Smooth muscle cell (in vitro differentiated cells): ENCODE data around the gene XIRP2. TPM values are rescaled to one million over a fixed set of nuclear protein-coding genes. Genes with fewer than 3 reads are reported as not detected.

Source experiments
- DNase-seq: peaks from one replicate; lab custom pipeline; 2025; ENCODE audit not compliant: unreplicated experiment; lab: John Stamatoyannopoulos, UW
- H2AFZ ChIP-seq: fragments of 200-600 bp; sonication (generic); 2 replicates; pipeline ENCODE4 v1.6.0; 2016; ENCODE audit warnings: antibody characterized with exemption, low read depth, mild to moderate bottlenecking
- H3F3A ChIP-seq: fragments of 200-600 bp; sonication (generic); 2 replicates; pipeline ENCODE4 v1.6.0; 2017; ENCODE audit warnings: antibody characterized with exemption, low read depth
- H3K27ac ChIP-seq: fragments of 200-600 bp; sonication (generic); 2 replicates; pipeline ENCODE4 v1.5.1; 2016; ENCODE audit warnings: low read depth, mild to moderate bottlenecking
- H3K27me3 ChIP-seq: fragments of 200-600 bp; sonication (generic); 2 replicates; pipeline ENCODE4 v1.6.1; 2016; ENCODE audit warnings: low read depth, mild to moderate bottlenecking
- H3K36me3 ChIP-seq: fragments of 200-600 bp; sonication (generic); 2 replicates; pipeline ENCODE4 v1.5.1; 2016; ENCODE audit warnings: low read depth
- H3K4me1 ChIP-seq: fragments of 200-600 bp; sonication (generic); 2 replicates; pipeline ENCODE4 v1.5.1; 2016; ENCODE audit warnings: low read depth
- H3K4me2 ChIP-seq: fragments of 200-600 bp; sonication (generic); 2 replicates; pipeline ENCODE4 v1.6.0; 2016; ENCODE audit warnings: mild to moderate bottlenecking
- H3K4me3 ChIP-seq: fragments of 200-600 bp; sonication (generic); 2 replicates; pipeline ENCODE4 v1.5.1; 2016; ENCODE audit warnings: mild to moderate bottlenecking
- H3K79me2 ChIP-seq: fragments of 200-600 bp; sonication (generic); 2 replicates; pipeline ENCODE4 v1.6.0; 2016; ENCODE audit warnings: low read depth, mild to moderate bottlenecking
- H3K9ac ChIP-seq: fragments of 200-600 bp; sonication (generic); 2 replicates; pipeline ENCODE4 v1.6.0; 2016; ENCODE audit warnings: low read depth
- H3K9me3 ChIP-seq: fragments of 200-600 bp; sonication (generic); replicated peaks from 2 replicates; pipeline ENCODE4 v1.5.1; 2016; ENCODE audit warnings: low read depth
- H4K20me1 ChIP-seq: fragments of 200-600 bp; sonication (generic); 2 replicates; pipeline ENCODE4 v1.6.0; 2016; ENCODE audit warnings: low read depth
- CTCF ChIP-seq: fragments of 200-600 bp; sonication (generic); IDR thresholded peaks from 2 replicates; pipeline ENCODE4 v1.5.1; 2017; ENCODE audit warnings: borderline replicate concordance, mild to moderate bottlenecking, antibody characterized with exemption; ENCODE audit not compliant: insufficient read depth, poor library complexity, severe bottlenecking
- WGBS: methylation state at CpG from one replicate; pipeline ENCODE4 v1.1.7; 2016; ENCODE audit warnings: low lambda C conversion rate; 5-methylcytosine and 5-hydroxymethylcytosine counted together
- polyA plus RNA-seq: library from polyadenylated mRNA; unstranded; fragments of >200 nt; fragmentation: Nextera tagmentation; extraction: Ambion mirVana; gene quantifications from 2 replicates; pipeline ENCODE4 v1.2.1, GENCODE V29; 2016
- total RNA-seq: library from RNA; depleted of rRNA; stranded (reverse); fragments of >200 nt; gene quantifications from 2 replicates; pipeline ENCODE4 v1.2.3, GENCODE V29; 2014

XIRP2 gene
- total and polyA plus RNA-seq, 2 experiments from 2014 or later = not detected

GRCh38 chr2:167200019-167200418 lies 311.7 kb downstream of the XIRP2 start:
- Histone ChIP-seq H3K27ac (no peak overlapping the region), H4K20me1 (no peaks in the 10 kb centered on the region), H3K9me3 (no peaks in the 10 kb centered on the region), H3F3A (no peaks in the 10 kb centered on the region), H3K79me2 (no peaks in the 10 kb centered on the region), H3K4me1 (no peaks in the 10 kb centered on the region), H3K9ac (no peak overlapping the region), H3K36me3 (no peaks in the 10 kb centered on the region), H2AFZ (no peak overlapping the region), H3K4me3 (no peak overlapping the region), H3K27me3 (no peaks in the 10 kb centered on the region), H3K4me2 (no peak overlapping the region)
- no peak for TF ChIP-seq CTCF
- WGBS = 96% methylated on average over 5 of the region's 5 CpGs
- DNase-seq = no peak

GRCh38 chr2:167209784-167210183 lies 321.5 kb downstream of the XIRP2 start:
- H3K9me3 ChIP-seq = no peaks in the 10 kb centered on the region
- no peaks in the 10 kb centered on the region for H4K20me1 ChIP-seq
- no peaks in the 10 kb centered on the region for H3F3A ChIP-seq
- H3K36me3 ChIP-seq = no peaks in the 10 kb centered on the region
- H3K27me3 ChIP-seq = no peaks in the 10 kb centered on the region
- no peak overlapping the region for H2AFZ ChIP-seq
- H3K4me1 ChIP-seq = no peaks in the 10 kb centered on the region
- H3K27ac ChIP-seq = no peak overlapping the region
- no peak for TF ChIP-seq CTCF
- no peaks in the 10 kb centered on the region for H3K79me2 ChIP-seq
- no peak overlapping the region for H3K4me3 ChIP-seq
- H3K9ac ChIP-seq = no peak overlapping the region
- no peak overlapping the region for H3K4me2 ChIP-seq
- WGBS = 79% methylated on average over 3 of the region's 3 CpGs
- DNase-seq = no peak

GRCh38 chr2:167212014-167212648 lies 323.9 kb downstream of the XIRP2 start:
- Histone ChIP-seq H3K79me2 (no peaks in the 10 kb centered on the region), H3K4me2 (no peak overlapping the region), H3K27me3 (no peaks in the 10 kb centered on the region), H3K9me3 (no peaks in the 10 kb centered on the region), H3K27ac (no peak overlapping the region), H3K36me3 (no peaks in the 10 kb centered on the region), H4K20me1 (no peaks in the 10 kb centered on the region), H3K4me3 (no peak overlapping the region), H3F3A (no peaks in the 10 kb centered on the region), H3K4me1 (no peaks in the 10 kb centered on the region), H3K9ac (no peak overlapping the region), H2AFZ (no peak overlapping the region)
- WGBS = 9% methylated on average over 3 of the region's 3 CpGs
- peak; percentile 73 for TF ChIP-seq CTCF
- no peak for DNase-seq

GRCh38 chr2:167215595-167215994 lies 327.3 kb downstream of the XIRP2 start:
- no peak overlapping the region for H3K27ac ChIP-seq
- H3K27me3 ChIP-seq = no peaks in the 10 kb centered on the region
- H3K9me3 ChIP-seq = no peaks in the 10 kb centered on the region
- no peak for DNase-seq
- H3K36me3 ChIP-seq = no peaks in the 10 kb centered on the region
- H3K4me1 ChIP-seq = no peaks in the 10 kb centered on the region
- WGBS = 92% methylated on average over 4 of the region's 4 CpGs
- H3K4me2 ChIP-seq = no peak overlapping the region
- no peaks in the 10 kb centered on the region for H3K79me2 ChIP-seq
- H2AFZ ChIP-seq = no peak overlapping the region
- no peaks in the 10 kb centered on the region for H3F3A ChIP-seq
- TF ChIP-seq CTCF = no peak
- no peak overlapping the region for H3K9ac ChIP-seq
- H4K20me1 ChIP-seq = no peaks in the 10 kb centered on the region
- no peak overlapping the region for H3K4me3 ChIP-seq
